Measurements from ENCODE around the gene CDH4.

The CDH4 gene

GRCh38 chr20:61619751-61620150 lies 367.7 kb downstream of the CDH4 start:
- no peak for DNase-seq

DNA sequence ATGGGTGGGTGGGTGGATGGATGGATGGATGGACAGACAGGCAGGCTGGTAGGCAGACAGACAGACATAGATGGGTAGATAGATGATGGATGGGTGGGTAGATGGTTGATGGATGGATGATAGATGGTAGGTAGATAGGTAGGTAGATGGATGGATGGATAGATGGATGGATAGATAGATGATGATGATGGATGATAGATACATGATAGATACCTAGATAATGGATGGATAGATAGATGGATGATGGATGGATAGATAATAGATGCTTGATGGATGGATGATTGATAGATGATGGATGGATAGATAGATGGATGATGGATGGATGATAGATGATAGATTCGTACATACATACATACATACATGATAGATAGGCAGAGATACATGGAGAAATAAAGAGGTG lies 368.1 kb downstream of the CDH4 start:
- no peak for DNase-seq

DNA sequence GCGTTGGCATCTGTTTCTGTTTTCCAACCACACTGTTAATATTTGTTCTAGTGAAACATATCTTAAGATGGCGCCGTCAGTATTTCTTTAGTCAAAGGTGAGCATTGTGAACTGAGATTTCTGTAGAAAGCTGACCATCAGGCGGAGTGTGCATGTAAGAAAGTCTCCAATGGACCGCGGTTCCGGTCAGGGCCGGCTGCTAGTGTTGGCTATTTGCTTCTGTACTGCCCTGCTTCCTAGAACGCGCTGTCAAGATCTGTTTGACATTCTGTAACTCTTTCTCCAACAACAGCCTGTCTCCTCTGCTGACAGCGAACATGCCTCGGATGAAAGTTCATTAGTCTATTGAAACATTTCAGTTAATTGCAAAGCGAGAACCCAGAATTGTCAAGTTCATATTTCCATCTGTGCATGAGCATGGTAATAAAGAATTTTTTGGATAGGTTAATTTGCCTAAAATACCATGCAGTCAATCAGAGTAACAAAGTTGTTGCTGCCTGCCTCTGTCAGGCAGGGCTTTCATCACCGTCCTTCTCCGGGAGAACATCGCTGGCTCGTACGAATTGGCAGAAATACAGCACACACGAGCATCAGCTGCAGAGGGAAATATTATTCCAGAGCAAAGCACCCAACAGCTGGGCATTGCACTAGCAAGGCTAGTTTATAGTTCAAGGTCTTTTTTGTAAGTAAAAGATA lies 369.1 kb downstream of the CDH4 start:
- DNase-seq: no peak

DNA sequence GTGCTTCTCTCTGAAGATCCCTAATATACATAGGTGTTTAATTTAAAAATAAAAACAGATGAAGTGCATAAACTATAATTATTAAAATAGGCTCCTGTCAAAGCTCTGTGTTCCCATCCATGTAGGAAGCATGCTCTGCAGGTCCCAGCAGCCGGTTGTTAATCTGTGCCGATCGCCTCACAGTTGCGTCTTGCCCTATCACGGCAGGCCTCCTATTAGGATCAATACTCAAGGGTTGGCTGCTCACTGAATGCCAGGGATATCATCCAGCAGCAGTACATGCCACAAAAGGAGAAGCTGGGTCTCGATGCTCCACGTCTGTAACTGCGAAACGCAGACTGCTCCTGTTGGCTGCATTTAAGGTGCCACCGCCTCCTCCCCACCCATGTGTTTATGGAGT lies 369.8 kb downstream of the CDH4 start:
- DNase-seq: no peak

GRCh38 chr20:61623451-61623850 lies 371.4 kb downstream of the CDH4 start:
- DNase-seq: no peak

DNA sequence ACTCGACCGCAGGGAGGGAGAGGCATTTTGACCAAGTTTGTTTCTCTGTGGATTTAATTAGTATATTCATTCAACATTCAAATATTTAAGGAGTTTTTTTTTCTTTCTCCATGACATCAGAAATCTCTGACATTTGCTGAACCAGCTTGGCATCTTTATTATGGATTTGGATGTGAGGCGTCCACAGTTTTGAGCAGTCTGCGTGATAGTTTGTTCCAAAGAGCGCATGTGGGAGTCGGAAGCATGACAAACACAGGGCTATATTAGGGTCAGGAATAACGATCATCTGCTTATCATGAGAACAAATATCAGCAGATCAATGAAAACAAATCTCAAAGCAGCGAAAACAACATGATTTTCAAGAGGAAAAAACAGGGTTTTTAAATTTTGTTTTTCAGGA lies 373.2 kb downstream of the CDH4 start:
- no peak for DNase-seq

DNA sequence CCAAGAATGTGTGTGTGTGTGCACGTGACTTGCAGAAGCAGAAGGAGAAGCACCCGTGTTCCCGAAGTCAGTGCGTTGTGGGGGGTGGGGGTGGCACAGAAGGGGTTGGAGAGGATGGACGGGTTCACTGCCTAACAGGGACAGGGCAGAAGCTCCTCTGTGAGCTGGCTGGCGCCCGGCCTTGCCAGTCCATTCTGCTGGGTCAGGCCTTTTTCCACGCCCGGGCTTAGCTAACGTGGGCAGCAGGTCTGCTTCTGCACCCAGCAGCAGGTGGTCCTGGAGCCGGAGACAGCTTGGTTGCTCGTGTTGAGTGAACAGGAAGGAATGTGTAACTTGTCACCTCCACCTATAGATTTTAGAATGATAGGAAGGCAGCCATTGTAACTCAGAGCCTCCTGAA lies 374.4 kb downstream of the CDH4 start:
- peak; percentile 57 for DNase-seq

- no peak for DNase-seq
Measured at GRCh38 chr20:61627791-61628415, 375.8 kb downstream of the CDH4 start.

- DNase-seq: peak; percentile 59
Measured at GRCh38 chr20:61628480-61628879, 376.4 kb downstream of the CDH4 start.

DNA sequence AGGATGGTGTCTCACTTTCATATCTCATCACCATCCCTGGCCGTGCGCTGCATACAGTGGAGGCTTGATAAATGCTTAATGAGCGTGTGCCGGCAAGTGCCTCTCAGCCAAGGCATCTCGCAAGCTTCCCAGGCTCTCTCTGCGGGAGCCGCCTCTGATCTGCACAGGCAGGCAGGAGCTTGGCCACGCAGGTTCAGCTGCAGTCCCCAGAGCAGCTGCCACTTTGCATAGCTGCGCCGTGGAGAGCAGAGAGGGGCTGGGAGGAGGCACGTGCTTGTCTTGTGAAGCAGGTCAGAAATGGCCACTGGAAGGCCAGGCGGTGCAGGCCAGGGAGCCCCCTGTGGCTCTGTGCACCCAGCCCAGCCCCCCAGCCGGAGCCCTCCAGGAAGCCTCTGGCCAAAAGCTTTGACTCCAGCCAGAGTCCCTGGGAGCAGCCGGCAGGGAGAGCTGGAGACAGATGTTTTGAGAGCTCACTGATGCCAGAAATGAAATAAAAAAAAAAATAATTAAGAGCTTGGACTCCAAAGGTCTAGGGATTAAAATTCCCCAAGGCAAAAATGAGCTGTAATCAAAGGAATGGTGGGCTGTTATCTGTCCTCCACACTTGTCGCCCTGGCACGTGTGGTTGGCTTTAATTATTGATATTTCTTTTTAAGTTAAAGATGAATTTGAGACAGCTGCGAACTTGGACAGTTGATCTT lies 377.0 kb downstream of the CDH4 start:
- DNase-seq: peak; percentile 40

GRCh38 chr20:61629602-61630390 lies 377.7 kb downstream of the CDH4 start:
- peak; percentile 72 for DNase-seq

GRCh38 chr20:61630391-61630650 lies 378.3 kb downstream of the CDH4 start:
- no peak for DNase-seq

DNA sequence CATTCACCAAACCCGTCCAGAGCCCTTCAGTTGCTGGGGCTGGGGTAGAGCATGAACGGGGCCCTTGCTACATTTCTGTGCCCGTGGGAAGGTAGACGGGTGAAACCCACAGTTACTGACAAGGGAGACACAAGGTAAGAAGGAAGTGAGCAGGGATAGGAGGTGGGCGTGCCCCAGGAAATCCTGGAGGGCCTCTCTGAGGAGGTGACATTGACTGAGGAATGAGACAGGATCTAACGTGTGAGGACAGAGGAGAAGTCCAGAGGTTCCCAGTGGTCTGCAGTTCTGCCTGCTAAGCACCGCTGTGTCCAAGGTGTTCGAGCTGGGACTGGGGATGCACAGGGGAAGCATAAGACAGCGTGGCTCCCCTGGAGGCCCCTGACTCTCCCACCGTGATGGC lies 378.8 kb downstream of the CDH4 start:
- no peak for DNase-seq

GRCh38 chr20:61631751-61632150 lies 379.7 kb downstream of the CDH4 start:
- peak; percentile 78 for DNase-seq

DNA sequence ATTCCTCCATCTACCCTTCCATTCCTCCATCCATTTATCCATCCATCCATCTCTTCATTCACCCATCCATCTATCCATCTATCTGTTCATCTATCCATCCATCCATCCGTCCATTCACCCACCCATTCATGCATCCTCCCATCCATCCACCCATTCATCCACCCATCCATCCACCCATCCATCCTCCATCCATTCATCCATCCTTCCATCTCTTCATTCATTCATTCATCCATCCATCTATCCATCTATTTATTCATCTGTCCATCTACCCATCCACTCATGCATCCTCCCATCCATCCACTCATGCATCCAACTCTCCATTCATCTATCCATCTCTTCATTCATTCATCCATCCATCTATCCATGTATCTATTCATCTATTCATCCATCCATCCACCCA lies 380.9 kb downstream of the CDH4 start:
- DNase-seq: no peak

DNA sequence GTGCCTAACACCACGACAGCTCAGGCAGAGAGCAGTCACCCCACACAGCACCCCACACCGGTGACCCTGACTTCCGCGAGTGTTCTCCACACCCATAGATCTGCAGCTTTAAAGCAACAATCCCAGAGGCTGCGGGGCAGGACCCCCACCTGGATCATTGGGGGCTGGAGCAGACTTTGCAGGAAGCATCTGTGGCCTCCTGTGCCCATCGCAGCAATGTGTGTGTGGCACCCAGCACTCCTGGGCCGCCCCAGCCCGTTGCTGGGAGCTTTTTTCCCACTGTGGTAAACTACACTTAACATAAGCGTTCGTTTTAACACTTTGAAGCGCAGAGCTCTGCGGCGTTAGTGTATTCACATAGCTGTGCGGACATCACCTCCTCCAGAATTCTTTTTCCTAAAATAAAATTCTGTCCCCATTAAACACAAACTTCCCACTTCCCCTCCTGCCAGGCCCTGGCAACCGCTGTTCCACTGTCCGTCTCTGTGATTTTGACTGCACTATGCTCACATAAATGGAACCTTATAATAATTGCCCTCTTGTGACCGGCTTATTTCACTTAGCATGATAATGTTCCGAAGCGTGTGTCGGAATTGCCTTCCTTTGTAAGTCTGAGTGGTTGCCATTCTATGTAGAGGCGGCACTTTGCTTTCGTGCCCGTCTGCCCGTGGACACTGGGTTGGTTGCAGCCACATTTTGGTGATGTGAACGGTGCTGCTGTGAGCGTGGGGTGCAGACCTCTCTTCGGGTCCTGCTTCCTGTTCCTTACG lies 382.5 kb downstream of the CDH4 start:
- no peak for DNase-seq

DNA sequence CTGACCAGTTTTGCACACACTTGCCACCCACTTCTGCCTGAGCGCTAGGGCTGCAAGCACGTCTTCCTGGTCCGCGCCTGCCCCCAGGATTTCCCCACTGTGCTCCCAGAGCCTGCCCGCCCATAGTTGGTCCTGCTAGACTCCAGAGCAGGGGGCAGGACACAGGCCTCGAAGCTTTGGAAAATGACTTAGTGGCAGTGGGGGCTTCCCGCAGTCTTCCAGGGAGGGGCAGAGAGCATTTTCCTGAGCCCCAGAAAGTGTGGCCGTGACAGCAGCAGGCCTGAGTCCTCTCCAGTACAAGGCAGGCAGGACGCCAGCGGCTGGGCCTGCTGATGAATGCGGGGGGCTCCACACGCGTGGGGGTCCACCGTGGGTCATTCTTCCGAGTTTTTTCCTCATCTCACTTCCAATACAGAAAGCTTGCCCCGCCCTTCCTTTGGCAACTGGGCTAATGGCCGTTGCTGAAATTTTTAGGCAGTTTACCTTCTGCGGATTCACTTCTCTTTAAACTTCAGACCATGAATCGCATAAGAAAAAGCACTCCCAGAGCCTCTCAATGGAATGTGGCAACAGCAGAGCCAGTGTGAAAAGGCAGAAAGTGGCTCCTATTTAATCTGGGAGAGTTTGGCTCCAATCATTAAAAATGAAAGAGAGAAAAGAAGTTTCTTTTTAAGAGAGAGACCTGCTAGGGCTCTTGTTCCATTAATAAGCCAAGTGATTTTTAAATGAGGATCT lies 383.8 kb downstream of the CDH4 start:
- no peak for DNase-seq

- DNase-seq: no peak
Measured at GRCh38 chr20:61636531-61637116, 384.6 kb downstream of the CDH4 start.

- DNase-seq: no peak
Measured at GRCh38 chr20:61638802-61639585, 386.9 kb downstream of the CDH4 start.

DNA sequence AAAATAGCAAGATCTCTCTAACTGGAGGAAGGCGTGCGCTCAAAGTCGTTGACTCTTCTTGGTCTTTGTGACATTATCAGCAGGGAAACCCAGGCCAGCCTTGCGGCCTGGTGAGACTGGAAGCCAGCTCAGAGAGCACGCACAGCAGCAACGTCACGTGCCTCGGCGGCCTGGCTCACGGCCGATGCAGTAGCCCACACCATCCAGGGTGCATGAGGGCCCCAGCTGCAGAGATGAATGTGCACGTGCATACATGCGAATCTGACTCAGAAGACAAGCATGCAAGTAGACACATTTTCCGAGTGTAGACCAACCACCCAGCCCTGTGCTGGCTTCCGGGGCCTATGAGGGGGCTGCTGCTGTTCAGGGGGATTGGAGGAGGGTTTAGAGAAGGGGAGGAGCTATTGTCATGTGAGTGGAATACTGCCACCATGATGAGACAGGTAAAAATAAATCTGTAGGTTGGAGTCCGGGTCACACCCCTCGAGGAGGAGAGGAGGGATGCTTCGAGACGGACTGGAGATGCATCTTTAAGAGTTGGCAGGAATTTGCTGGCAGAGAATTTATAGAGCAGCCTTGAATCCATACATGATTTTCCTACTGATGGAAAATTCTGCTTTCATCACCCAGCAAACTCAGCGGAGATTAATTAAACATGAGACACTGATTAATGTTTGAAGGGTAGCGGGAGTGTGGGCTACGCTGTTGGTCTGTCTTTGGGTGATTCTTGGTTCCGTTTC lies 388.2 kb downstream of the CDH4 start:
- DNase-seq: peak; percentile 80

Data from RPMI8226 (cell line).